ENCODE results near the gene NECTIN3.

DNA sequence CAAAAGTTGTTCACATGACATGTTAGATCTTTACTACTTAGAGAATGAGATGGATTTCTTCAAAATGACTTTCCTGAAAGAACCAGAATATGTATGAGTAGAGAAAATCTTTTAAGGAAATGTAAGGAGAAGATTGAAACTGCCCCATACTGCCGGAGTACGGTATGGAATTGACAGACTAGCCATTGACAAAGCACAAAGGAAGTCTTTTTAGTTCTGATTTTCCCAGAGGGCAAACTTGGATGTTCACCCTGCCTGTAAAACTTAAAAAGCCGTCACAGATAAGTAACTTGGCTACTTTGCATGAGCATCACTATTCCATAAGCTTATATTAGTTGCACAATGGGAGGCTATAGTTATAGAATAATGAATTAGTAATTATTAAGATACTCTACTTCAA lies 93.8 kb downstream of the NECTIN3 start:
- no peak for TF ChIP-seq EZH2 (IDR thresholded peaks at IDR 0.05)
- TF ChIP-seq POLR2AphosphoS5 (IDR thresholded peaks at IDR 0.05; ENCODE audit: borderline replicate concordance, low read depth, low read length), result no peak
- no peak for TF ChIP-seq FOXP2 (optimal IDR thresholded peaks at IDR 0.05; ENCODE audit: control extremely low read depth, extremely low read length, insufficient read depth)
